WTC11 (cell line): ENCODE measurements around the gene RAB2B.

Source experiments
- TF ChIP-seq, protein P1 (sequence below): sonication (generic); formaldehyde crosslinking; IDR thresholded peaks from 2 replicates; pipeline ENCODE4 v1.8.1; 2023; ENCODE audit warnings: mild to moderate bottlenecking, moderate library complexity, missing genetic modification reagents
- TF ChIP-seq, protein P2 (sequence below): fragments of 200-600 bp; IDR thresholded peaks from 2 replicates; pipeline ENCODE4 v1.8.0; 2022; ENCODE audit warnings: antibody characterized with exemption
- TF ChIP-seq, protein P3 (sequence below): sonication (generic); formaldehyde crosslinking; conservative IDR thresholded peaks from 2 replicates; pipeline ENCODE4 v1.8.1; 2023; ENCODE audit warnings: mild to moderate bottlenecking, low read depth, missing genetic modification reagents, moderate library complexity

DNA sequence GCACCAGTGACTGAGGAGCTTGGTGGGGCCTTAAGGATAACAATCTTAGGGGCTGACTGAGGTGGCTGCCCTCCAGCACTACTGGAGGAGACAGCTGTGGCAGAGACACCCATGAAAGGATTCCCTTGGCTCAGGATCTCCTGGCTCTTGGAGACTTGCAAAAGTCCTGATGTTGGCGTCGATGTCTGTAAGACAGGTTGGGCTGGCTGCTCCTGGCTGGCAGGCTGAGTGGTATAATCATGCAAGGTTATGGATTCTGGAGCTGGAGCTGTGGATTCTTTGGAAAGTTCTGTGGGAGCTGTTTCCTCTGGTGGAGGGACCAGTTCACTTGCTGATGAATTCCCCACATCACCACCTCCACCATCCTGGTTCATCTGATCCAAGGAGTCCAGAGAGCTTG lies 45.6 kb downstream of the RAB2B start:
- TF ChIP-seq, protein P1, sequence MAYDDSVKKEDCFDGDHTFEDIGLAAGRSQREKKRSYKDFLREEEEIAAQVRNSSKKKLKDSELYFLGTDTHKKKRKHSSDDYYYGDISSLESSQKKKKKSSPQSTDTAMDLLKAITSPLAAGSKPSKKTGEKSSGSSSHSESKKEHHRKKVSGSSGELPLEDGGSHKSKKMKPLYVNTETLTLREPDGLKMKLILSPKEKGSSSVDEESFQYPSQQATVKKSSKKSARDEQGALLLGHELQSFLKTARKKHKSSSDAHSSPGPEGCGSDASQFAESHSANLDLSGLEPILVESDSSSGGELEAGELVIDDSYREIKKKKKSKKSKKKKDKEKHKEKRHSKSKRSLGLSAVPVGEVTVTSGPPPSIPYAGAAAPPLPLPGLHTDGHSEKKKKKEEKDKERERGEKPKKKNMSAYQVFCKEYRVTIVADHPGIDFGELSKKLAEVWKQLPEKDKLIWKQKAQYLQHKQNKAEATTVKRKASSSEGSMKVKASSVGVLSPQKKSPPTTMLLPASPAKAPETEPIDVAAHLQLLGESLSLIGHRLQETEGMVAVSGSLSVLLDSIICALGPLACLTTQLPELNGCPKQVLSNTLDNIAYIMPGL, result no peak
- TF ChIP-seq, protein P2, sequence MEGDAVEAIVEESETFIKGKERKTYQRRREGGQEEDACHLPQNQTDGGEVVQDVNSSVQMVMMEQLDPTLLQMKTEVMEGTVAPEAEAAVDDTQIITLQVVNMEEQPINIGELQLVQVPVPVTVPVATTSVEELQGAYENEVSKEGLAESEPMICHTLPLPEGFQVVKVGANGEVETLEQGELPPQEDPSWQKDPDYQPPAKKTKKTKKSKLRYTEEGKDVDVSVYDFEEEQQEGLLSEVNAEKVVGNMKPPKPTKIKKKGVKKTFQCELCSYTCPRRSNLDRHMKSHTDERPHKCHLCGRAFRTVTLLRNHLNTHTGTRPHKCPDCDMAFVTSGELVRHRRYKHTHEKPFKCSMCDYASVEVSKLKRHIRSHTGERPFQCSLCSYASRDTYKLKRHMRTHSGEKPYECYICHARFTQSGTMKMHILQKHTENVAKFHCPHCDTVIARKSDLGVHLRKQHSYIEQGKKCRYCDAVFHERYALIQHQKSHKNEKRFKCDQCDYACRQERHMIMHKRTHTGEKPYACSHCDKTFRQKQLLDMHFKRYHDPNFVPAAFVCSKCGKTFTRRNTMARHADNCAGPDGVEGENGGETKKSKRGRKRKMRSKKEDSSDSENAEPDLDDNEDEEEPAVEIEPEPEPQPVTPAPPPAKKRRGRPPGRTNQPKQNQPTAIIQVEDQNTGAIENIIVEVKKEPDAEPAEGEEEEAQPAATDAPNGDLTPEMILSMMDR, result no peak
- TF ChIP-seq, protein P3, sequence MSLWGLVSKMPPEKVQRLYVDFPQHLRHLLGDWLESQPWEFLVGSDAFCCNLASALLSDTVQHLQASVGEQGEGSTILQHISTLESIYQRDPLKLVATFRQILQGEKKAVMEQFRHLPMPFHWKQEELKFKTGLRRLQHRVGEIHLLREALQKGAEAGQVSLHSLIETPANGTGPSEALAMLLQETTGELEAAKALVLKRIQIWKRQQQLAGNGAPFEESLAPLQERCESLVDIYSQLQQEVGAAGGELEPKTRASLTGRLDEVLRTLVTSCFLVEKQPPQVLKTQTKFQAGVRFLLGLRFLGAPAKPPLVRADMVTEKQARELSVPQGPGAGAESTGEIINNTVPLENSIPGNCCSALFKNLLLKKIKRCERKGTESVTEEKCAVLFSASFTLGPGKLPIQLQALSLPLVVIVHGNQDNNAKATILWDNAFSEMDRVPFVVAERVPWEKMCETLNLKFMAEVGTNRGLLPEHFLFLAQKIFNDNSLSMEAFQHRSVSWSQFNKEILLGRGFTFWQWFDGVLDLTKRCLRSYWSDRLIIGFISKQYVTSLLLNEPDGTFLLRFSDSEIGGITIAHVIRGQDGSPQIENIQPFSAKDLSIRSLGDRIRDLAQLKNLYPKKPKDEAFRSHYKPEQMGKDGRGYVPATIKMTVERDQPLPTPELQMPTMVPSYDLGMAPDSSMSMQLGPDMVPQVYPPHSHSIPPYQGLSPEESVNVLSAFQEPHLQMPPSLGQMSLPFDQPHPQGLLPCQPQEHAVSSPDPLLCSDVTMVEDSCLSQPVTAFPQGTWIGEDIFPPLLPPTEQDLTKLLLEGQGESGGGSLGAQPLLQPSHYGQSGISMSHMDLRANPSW (CRISPR knock-in tag), result no peak
